SKM-1 treated with dmso at 0.1 percent for 144 hours (cell line): ENCODE measurements around the gene MAGT1.
"Not testable (repeated sequence)": the region's sequence is repeated elsewhere in the genome, so short reads cannot be mapped to it uniquely, and the experiment has no call there.

Experiments
- DNase-seq: peaks from one replicate; lab custom pipeline; 2025; ENCODE audit not compliant: unreplicated experiment; lab: John Stamatoyannopoulos, UW

MAGT1 gene

GRCh38 chrX:77894921-77895886 lies at the start of gene MAGT1:
MAGT1 (minus strand) TSS chrX:77895435; CDS start chrX:77895410, 25 bp downstream.
- DNase-seq: peak; percentile 83

GRCh38 chrX:77945031-77945430 lies 49.8 kb upstream of the MAGT1 start:
- not testable (repeated sequence) for DNase-seq

GRCh38 chrX:77938083-77938680 lies 42.9 kb upstream of the MAGT1 start:
- DNase-seq: no peak

GRCh38 chrX:77937291-77937690 lies 42.1 kb upstream of the MAGT1 start:
- no peak for DNase-seq

- no peak for DNase-seq
Observed at GRCh38 chrX:77936299-77936698, 41.1 kb upstream of the MAGT1 start.

- no peak for DNase-seq
Observed at GRCh38 chrX:77935886-77936285, 40.7 kb upstream of the MAGT1 start.

GRCh38 chrX:77930581-77930980 lies 35.3 kb upstream of the MAGT1 start:
- DNase-seq: no peak

GRCh38 chrX:77925764-77926163 lies 30.5 kb upstream of the MAGT1 start:
- no peak for DNase-seq

- no peak for DNase-seq
Observed at GRCh38 chrX:77924320-77924859, 29.2 kb upstream of the MAGT1 start.

- DNase-seq: no peak
Observed at GRCh38 chrX:77922787-77923186, 27.6 kb upstream of the MAGT1 start.

- not testable (repeated sequence) for DNase-seq
Observed at GRCh38 chrX:77919370-77919769, 24.1 kb upstream of the MAGT1 start.

GRCh38 chrX:77918568-77918967 lies 23.3 kb upstream of the MAGT1 start:
- peak; percentile 44 for DNase-seq

- DNase-seq: no peak
Observed at GRCh38 chrX:77917294-77917933, 22.2 kb upstream of the MAGT1 start.

GRCh38 chrX:77910108-77910840 lies 15.0 kb upstream of the MAGT1 start, which contains the start of gene ATP7A:
ATP7A (plus strand) TSS chrX:77910693; CDS start chrX:77971642, 60,949 bp downstream.
- peak; percentile 82 for DNase-seq

- DNase-seq: no peak
Observed at GRCh38 chrX:77901506-77901905, 6.3 kb upstream of the MAGT1 start.

- DNase-seq: peak; percentile 23
Observed at GRCh38 chrX:77900688-77901087, 5.5 kb upstream of the MAGT1 start.

- peak; percentile 92 for DNase-seq
Observed at GRCh38 chrX:77899081-77899828, 4.0 kb upstream of the MAGT1 start, which contains the start of gene COX7B. COX7B (plus strand) TSS chrX:77899468; CDS start chrX:77899554, 86 bp downstream.

- DNase-seq: no peak
Observed at GRCh38 chrX:77893713-77894112, 1.5 kb downstream of the MAGT1 start.

- no peak for DNase-seq
Observed at GRCh38 chrX:77892887-77893286, 2.3 kb downstream of the MAGT1 start.

- DNase-seq: not testable (repeated sequence)
Observed at GRCh38 chrX:77881418-77881817, 13.8 kb downstream of the MAGT1 start.
